Heart left ventricle (tissue), 16 donors: ENCODE data around the gene BHLHA15. TPM values are rescaled to one million over a fixed set of nuclear protein-coding genes. Genes with fewer than 3 reads are reported as not detected.

Source experiments
- ATAC-seq, 4 donors: fragments of 200-7000 bp; cut with Tn5 transposase; one replicate each; pipeline ENCODE4 v1.9.1; 2020 to 2022; ENCODE audit warnings: moderate library complexity in 4 of 4, mild to moderate bottlenecking in 3 of 4, moderate number of reproducible peaks in 1 of 4
- DNase-seq, 5 donors: peaks; one replicate each; pipeline ENCODE4 v3.0.0-alpha.2; 2020
- H3K27ac ChIP-seq, 12 donors: fragments of 200-600 bp; sonication (generic) in 4 of 12; one replicate each; pipeline versions ENCODE4 v1.5.0 to v1.8.0; 2016 to 2022; ENCODE audit warnings: mild to moderate bottlenecking in 2 of 12
- H3K27me3 ChIP-seq, 9 donors: fragments of 200-600 bp; sonication (generic) in 2 of 9; one replicate each; pipeline versions ENCODE4 v1.5.1 to v1.8.0; 2016 to 2022; ENCODE audit warnings: mild to moderate bottlenecking in 3 of 9
- H3K36me3 ChIP-seq, 9 donors: fragments of 200-600 bp; sonication (generic) in 2 of 9; one replicate each; pipeline versions ENCODE4 v1.5.0 to v1.8.0; 2018 to 2022; ENCODE audit warnings: mild to moderate bottlenecking in 2 of 9
- H3K4me1 ChIP-seq, 12 donors: fragments of 200-600 bp; sonication (generic) in 4 of 12; one replicate each; pipeline versions ENCODE4 v1.5.0 to v1.8.0; 2016 to 2022; ENCODE audit warnings: mild to moderate bottlenecking in 3 of 12
- H3K4me3 ChIP-seq, 12 donors: fragments of 200-600 bp; sonication (generic) in 4 of 12; one replicate each; pipeline versions ENCODE4 v1.5.0 to v1.8.0; 2017 to 2022; ENCODE audit warnings: mild to moderate bottlenecking in 9 of 12, moderate library complexity in 4 of 12
- H3K9me3 ChIP-seq, 12 donors: fragments of 200-600 bp; sonication (generic) in 4 of 12; one replicate each; pipeline versions ENCODE4 v1.5.0 to v1.8.0; 2016 to 2022; ENCODE audit warnings: mild to moderate bottlenecking in 1 of 12
- POLR2A ChIP-seq, 2 donors: fragments of 450-650 bp; IDR thresholded peaks; one replicate each; pipeline ENCODE4 v1.6.1; 2017; ENCODE audit warnings: antibody characterized with exemption in 2 of 2, mild to moderate bottlenecking in 2 of 2, moderate library complexity in 2 of 2
- WGBS, 4 donors: extraction: QIAGEN DNeasy Blood & Tissue Kit in 2 of 4; methylation state at CpG; one replicate each; pipeline versions ENCODE4 v1.1.5 to v1.1.7; 2013 to 2018; 5-methylcytosine and 5-hydroxymethylcytosine counted together
- intact Hi-C, 10 donors: fragments of 100-400 bp; cut with DNase I; formaldehyde crosslinking; loops; one replicate each; pipeline versions ENCODE4 v1.11.1 to v1.14.2; 2022
- polyA plus RNA-seq, 2 donors: library from polyadenylated mRNA; stranded (reverse); fragments of 200-250 nt; gene quantifications; one replicate each; pipeline ENCODE4 v1.2.3, GENCODE V29; 2013
- total RNA-seq, 9 donors: library from RNA; depleted of rRNA in 2 of 9; stranded (reverse); fragments of >200 nt in 2 of 9; fragmentation: NEBNext Ultra II Directional in 3 of 9; extraction: Animal tissue kit (Norgen Biotek cat#: 25700) in 3 of 9; gene quantifications; one replicate each; pipeline versions ENCODE4 v1.1.0 to v1.2.4, GENCODE V29; 2016 to 2023
- TF ChIP-seq, protein P1 (sequence below), 12 donors: fragments of 200-600 bp; sonication (generic) in 4 of 12; IDR thresholded peaks; one replicate each; pipeline versions ENCODE4 v1.5.0 to v1.8.0; 2018 to 2022; ENCODE audit warnings: antibody characterized with exemption in 12 of 12, mild to moderate bottlenecking in 5 of 12
- donor health status: ischemic (EF 13 %, LVEDD 7.1; RV severe dilation, severe dysfunction).
- donor health status: healthy with polysubstance abuse.
- donor health status: DM: no; HTN: yes; CAD: no.
- donor health status: DM: no; HTN: no; CAD: no.
- donor health status: ischemic (EF 25% LVEDD 6.9; RV normal size, moderate dysfunction).
- donor health status: ischemic (EF 25% LVEDD 5.7; RV mildly dilated, moderate dysfunction).
- donor health status: healthy.
- donor health status: DM: yes; HTN: yes; CAD: no.
- donor health status: ischemic (EF 35%, LVEDD 5.7; RV mildly dilated, moderate dysfunction).
- donor health status: nonischemic (EF 11% LVEDD 7.7; RV severe dilation, severe dysfunction).
- donor health status: DM: yes; HTN: yes; CAD: no.
- donor health status: PGD.
- donor health status: ischemic (EF 29% LVEDD 5.4; RV normal size, mild dysfunction).
- donor health status: nonischemic (EF 23%, LVEDD 6.1; RV moderate dilation, normal function).

Gene BHLHA15
- total and polyA plus RNA-seq, 11 donors = 0.26 to 1.3 (median 0.61) TPM; not detected in 8

GRCh38 chr7:98235901-98236300, 24.7 kb downstream of the BHLHA15 start:
- intact Hi-C loops = no loop called here
- Histone ChIP-seq H3K4me1 (no peaks in the 10 kb centered on the region), H3K36me3 (peaks cover 0 to 87% (median 61%) of the 10 kb centered on the region in 9 donors), H3K27ac (no peak overlapping the region), H3K4me3 (no peak overlapping the region), H3K27me3 (no peaks in the 10 kb centered on the region), H3K9me3 (no peaks in the 10 kb centered on the region)
- DNase-seq (no peak), ATAC-seq (no peak)
- WGBS, 4 donors = 88 to 95% (median 94%) methylated on average over 6 to 11 of the region's 11 CpGs
- TF ChIP-seq POLR2A (IDR thresholded peaks at IDR 0.05) = no peak
- TF ChIP-seq, protein P1, sequence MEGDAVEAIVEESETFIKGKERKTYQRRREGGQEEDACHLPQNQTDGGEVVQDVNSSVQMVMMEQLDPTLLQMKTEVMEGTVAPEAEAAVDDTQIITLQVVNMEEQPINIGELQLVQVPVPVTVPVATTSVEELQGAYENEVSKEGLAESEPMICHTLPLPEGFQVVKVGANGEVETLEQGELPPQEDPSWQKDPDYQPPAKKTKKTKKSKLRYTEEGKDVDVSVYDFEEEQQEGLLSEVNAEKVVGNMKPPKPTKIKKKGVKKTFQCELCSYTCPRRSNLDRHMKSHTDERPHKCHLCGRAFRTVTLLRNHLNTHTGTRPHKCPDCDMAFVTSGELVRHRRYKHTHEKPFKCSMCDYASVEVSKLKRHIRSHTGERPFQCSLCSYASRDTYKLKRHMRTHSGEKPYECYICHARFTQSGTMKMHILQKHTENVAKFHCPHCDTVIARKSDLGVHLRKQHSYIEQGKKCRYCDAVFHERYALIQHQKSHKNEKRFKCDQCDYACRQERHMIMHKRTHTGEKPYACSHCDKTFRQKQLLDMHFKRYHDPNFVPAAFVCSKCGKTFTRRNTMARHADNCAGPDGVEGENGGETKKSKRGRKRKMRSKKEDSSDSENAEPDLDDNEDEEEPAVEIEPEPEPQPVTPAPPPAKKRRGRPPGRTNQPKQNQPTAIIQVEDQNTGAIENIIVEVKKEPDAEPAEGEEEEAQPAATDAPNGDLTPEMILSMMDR (IDR thresholded peaks at IDR 0.05) = no peak

- Histone ChIP-seq H3K27ac (no peak overlapping the region), H3K9me3 (no peaks in the 10 kb centered on the region), H3K27me3 (no peaks in the 10 kb centered on the region), H3K4me3 (no peak overlapping the region), H3K36me3 (peaks cover 0 to 87% (median 60%) of the 10 kb centered on the region in 9 donors), H3K4me1 (no peaks in the 10 kb centered on the region)
- intact Hi-C loops = no loop called here
- 90 to 95% (median 93%) methylated on average over 15 to 25 of the region's 25 CpGs for WGBS, 4 donors
- no peak for ATAC-seq
- TF ChIP-seq POLR2A (IDR thresholded peaks at IDR 0.05) = no peak
- TF ChIP-seq, protein P1 (IDR thresholded peaks at IDR 0.05) = no peak
- DNase-seq = no peak
Observed at GRCh38 chr7:98236355-98237185, 25.3 kb downstream of the BHLHA15 start.

DNA sequence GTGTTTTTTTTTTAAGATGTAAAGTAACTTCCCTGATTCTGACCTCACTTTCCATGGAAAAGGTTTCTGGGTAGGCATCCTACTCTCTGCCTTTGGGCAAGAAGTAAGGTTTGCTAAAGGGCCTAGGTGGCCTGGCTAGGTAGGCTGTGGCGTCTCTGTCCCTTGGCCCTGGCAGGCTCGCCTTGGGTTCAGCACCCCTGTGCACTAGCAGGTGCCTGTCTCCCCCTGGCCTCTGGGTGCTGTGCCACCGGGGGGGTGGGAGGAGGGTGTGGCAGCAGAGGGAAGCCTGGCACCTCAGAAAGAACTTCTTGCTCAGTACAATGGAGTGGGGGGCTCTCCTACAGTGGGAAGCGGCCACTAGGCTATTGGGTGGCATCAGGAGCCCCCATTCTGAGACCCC, 26.8 kb downstream of the BHLHA15 start:
- ATAC-seq (no peak), DNase-seq (no peak)
- Histone ChIP-seq H3K27me3 (no peaks in the 10 kb centered on the region), H3K27ac (no peak overlapping the region), H3K9me3 (no peaks in the 10 kb centered on the region), H3K4me3 (no peak overlapping the region), H3K36me3 (peaks cover 0 to 80% (median 54%) of the 10 kb centered on the region in 9 donors), H3K4me1 (no peaks in the 10 kb centered on the region)
- intact Hi-C loops = no loop called here
- WGBS, 4 donors = 93 to 100% (median 95%) methylated on average over 2 to 4 of the region's 4 CpGs
- TF ChIP-seq, protein P1 (IDR thresholded peaks at IDR 0.05) = no peak
- no peak for TF ChIP-seq POLR2A (IDR thresholded peaks at IDR 0.05)

GRCh38 chr7:98238976-98239375, 27.7 kb downstream of the BHLHA15 start:
- no peak for DNase-seq
- no peak for ATAC-seq
- 94 to 96% (median 95%) methylated on average over 9 of the region's 9 CpGs for WGBS, 4 donors
- no peaks in the 10 kb centered on the region for H3K9me3 ChIP-seq
- peaks cover 0 to 80% (median 53%) of the 10 kb centered on the region in 9 donors for H3K36me3 ChIP-seq
- H3K4me1 ChIP-seq = no peaks in the 10 kb centered on the region
- H3K4me3 ChIP-seq = no peak overlapping the region
- H3K27me3 ChIP-seq = no peaks in the 10 kb centered on the region
- no peak overlapping the region for H3K27ac ChIP-seq
- intact Hi-C loops = no loop called here
- TF ChIP-seq, protein P1 (IDR thresholded peaks at IDR 0.05) = no peak
- no peak for TF ChIP-seq POLR2A (IDR thresholded peaks at IDR 0.05)
